ENCODE results near the gene PLEKHG5.

Gene PLEKHG5

GRCh38 chr1:6501279-6501813 is 9.9 kb upstream of the PLEKHG5 start:
- Mint-ChIP-seq H3K4me1 (peaks cover 49% of the 10 kb centered on the region), H3K27ac (no peak overlapping the region), H3K27me3 (ENCODE audit: low read depth, poor library complexity) (peaks cover 23% of the 10 kb centered on the region), H3K36me3 (ENCODE audit: low read depth) (no peaks in the 10 kb centered on the region), H3K9me3 (no peaks in the 10 kb centered on the region), H3K4me3 (no peak overlapping the region)
- TF ChIP-seq CTCF (IDR thresholded peaks at IDR 0.05), result no peak
- no peak for DNase-seq

- Mint-ChIP-seq H3K27ac (no peak overlapping the region), H3K36me3 (ENCODE audit: low read depth) (no peaks in the 10 kb centered on the region), H3K9me3 (no peaks in the 10 kb centered on the region), H3K27me3 (ENCODE audit: low read depth, poor library complexity) (peaks cover 29% of the 10 kb centered on the region), H3K4me3 (no peak overlapping the region), H3K4me1 (peaks cover 49% of the 10 kb centered on the region)
- TF ChIP-seq CTCF (IDR thresholded peaks at IDR 0.05), result no peak
- DNase-seq, result no peak
Observed at GRCh38 chr1:6500544-6501278, 9.2 kb upstream of the PLEKHG5 start.

GRCh38 chr1:6499296-6499695 is 7.8 kb upstream of the PLEKHG5 start:
- Mint-ChIP-seq H3K27me3 (ENCODE audit: low read depth, poor library complexity) (peaks cover 32% of the 10 kb centered on the region), H3K4me3 (peak overlapping the region; percentile 68), H3K27ac (no peak overlapping the region), H3K36me3 (ENCODE audit: low read depth) (no peaks in the 10 kb centered on the region), H3K4me1 (peaks cover 45% of the 10 kb centered on the region), H3K9me3 (no peaks in the 10 kb centered on the region)
- no peak for TF ChIP-seq CTCF (IDR thresholded peaks at IDR 0.05)
- no peak for DNase-seq

DNA sequence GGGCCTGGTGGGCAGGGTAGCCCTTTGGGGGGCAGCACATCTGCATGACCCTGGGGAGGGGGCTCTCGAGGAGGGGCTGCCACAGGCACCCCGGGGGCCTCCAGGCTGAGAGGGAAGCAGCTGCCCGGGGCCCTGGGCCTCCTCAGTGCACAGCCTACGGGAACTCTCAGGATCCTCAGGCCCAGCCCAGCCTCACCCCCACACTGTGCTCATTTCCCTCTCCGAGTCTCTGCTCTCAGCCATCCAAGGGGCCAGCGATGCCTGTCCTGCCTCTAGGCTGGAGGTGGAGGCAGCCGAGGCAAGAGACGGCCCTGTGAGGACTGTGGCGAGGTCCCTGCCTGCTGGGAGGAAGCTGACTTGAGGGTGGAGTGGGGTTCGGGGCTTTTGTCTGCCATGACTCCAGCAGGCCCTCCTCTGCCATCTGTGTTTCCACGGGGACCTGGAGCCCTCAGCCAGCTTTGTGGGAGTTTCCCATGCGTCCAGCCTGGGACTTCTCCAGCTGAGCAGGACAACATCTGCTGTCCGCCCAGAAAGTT is 7.2 kb upstream of the PLEKHG5 start:
- Mint-ChIP-seq H3K9me3 (no peaks in the 10 kb centered on the region), H3K27me3 (ENCODE audit: low read depth, poor library complexity) (peaks cover 31% of the 10 kb centered on the region), H3K4me3 (peak overlapping the region; percentile 81), H3K4me1 (peaks cover 44% of the 10 kb centered on the region), H3K36me3 (ENCODE audit: low read depth) (no peaks in the 10 kb centered on the region), H3K27ac (no peak overlapping the region)
- no peak for DNase-seq
- no peak for TF ChIP-seq CTCF (IDR thresholded peaks at IDR 0.05)

- Mint-ChIP-seq H3K4me1 (peaks cover 44% of the 10 kb centered on the region), H3K27me3 (ENCODE audit: low read depth, poor library complexity) (peaks cover 31% of the 10 kb centered on the region), H3K36me3 (ENCODE audit: low read depth) (no peaks in the 10 kb centered on the region), H3K27ac (no peak overlapping the region), H3K9me3 (no peaks in the 10 kb centered on the region), H3K4me3 (peak overlapping the region; percentile 81)
- TF ChIP-seq CTCF (IDR thresholded peaks at IDR 0.05), result no peak
- DNase-seq, result no peak
Observed at GRCh38 chr1:6497867-6498575, 6.6 kb upstream of the PLEKHG5 start.
